GM18511 (cell line): ENCODE data around the gene HLCS.

ENCODE experiments used
- ATAC-seq: cut with Tn5 transposase; IDR thresholded peaks from one replicate; pipeline ENCODE4 v1.9.1; 2021; ENCODE audit warnings: mild to moderate bottlenecking, moderate library complexity; ENCODE audit not compliant: unreplicated experiment

The HLCS gene

DNA sequence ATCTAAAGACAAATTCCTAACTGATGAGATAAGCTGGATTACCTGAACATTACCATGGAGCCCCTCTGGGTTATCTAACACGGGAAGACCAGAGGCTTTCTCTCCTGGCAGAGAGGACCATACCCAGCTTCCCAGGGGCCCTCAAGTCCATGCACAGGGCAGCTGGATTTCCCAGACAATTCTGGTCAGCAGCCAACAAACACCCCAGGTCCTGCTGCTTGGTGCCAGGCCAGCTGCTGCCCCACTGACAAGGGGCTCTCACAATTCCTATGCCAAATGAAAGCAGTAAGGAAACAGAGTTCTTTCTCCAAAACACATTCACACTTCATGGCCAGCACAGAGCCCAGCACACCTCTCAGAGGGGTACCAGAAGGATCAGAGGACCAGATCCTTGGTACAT, 114.2 kb downstream of the HLCS start:
- ATAC-seq: no peak

DNA sequence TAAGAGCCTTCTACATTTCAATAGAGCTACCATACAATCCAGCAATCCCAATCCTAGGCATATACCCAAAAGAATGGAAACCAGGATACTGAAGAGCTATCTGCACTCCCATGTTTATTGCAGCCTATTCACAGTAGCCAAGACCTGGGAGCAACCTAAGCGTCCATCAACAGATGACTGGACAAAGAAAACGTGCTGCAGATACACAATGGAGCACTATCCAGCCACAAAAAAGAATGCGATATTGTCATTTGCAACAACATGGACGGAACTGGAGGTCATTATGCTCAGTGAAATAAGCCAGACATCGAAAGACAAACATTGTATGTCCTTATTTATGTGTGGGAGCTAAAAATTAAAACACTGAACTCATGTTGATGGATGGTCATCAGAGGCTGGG, 115.3 kb downstream of the HLCS start:
- ATAC-seq: no peak

DNA sequence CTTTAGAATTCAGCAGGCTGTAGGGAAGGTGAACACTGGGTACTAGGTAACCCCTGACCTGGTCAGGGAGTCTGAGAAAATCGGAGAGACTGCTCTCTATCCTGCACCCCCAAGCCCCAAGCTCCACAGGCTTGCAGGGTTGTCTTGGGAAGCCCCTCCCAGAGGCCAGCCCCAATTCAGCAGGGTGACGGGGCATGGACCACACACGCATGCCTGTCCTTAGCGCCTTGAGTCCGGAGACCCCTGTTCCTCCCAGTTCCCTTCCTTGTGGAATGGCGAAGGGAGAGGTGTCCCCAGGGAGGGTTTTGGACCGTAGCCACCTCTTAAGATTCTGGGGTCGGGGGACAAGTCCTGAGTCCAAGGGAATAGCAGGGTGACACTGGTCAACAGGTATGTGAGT, 116.1 kb downstream of the HLCS start:
- no peak for ATAC-seq

DNA sequence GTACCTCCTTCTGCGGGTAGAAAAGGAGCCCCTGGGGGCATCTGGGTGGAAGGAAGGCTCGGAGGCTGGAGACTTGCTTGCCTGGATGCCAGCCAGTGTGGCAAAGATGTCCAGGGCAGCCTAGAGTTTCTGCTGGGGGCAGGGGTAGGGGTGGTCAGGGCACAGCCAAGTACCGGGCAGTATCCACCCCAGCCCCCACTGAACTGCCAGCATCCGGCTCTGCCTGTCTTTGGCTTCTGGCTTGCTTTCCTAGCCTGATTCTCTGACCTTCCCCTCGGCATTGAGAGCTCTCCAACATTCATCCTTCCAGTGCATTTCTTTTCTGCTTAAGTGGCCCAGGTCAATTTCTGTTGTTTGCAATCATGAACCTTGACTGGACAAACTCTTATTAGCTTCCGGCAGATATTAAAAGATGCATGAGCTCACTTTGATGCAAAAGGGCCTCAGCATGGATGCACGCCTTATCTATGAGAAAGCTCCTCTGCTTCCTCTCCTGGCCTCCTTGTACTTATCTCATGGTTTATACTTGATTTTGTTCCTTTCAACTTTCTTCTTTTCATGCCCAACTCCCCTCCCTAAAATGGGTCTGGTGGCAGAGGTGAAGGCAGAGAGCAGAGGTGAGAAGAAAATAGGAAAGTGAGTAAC, 116.9 kb downstream of the HLCS start:
- ATAC-seq: no peak

DNA sequence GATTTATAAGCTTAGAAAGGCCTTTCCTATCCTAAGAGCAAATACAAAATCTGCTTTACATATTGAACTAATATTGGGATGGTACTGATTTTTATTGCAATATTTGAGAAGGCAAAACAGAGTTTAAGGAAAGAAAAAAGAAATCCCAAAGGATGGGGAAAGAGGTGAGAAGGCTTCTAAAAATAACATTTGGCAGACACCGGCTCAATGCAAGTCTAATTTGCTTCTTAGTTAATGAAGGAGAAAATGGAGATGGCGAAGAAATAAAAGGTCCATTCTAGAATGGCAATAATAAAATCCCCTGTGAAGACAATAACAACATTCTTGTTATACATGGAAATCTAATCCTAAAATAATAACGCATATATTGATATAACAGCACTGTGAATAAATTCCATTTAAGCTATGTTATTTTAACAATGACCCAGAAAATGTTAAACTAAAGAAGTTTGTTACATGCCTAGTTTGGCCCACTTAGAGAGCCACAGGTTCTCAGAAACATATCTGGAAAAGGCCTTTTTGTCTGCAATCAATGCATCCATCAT, 117.7 kb downstream of the HLCS start:
- ATAC-seq: no peak

DNA sequence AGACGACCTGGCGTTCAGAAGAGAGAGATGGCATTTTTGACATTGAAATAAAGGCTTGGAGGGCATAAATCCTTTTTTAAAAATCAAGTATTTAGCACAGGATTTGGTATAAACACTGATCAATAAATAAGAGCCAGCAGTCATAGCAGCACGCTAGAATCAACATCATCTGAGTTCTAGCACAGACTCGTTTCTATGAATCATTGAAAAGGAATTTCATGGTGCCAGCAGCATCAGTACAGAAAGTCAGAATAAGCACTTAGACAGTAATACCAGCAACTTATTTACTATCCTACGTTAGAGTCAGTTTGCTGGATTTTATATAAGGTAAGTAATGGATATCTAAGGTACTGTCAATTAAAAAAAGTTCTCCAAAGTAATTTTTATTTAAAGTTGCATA, 119.3 kb downstream of the HLCS start:
- no peak for ATAC-seq

DNA sequence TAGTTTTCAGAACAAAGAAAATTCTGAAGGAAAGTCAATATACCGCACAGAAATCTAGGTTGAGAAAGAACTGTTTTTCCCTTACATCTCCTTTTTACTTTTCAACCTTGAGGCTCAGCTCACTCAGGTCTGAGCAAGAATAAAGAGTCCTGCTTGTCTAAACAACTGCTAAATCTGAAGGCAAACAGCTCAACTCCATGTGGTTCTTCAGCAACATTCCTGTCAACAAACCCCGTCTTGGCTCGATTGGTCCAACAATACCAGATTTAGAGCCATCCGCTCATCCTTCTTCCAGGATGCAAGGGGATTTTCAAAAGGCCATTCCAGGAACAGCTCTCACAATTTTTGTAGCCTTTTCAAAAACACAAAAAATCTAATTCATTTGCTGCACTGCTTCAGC, 119.8 kb downstream of the HLCS start:
- no peak for ATAC-seq

DNA sequence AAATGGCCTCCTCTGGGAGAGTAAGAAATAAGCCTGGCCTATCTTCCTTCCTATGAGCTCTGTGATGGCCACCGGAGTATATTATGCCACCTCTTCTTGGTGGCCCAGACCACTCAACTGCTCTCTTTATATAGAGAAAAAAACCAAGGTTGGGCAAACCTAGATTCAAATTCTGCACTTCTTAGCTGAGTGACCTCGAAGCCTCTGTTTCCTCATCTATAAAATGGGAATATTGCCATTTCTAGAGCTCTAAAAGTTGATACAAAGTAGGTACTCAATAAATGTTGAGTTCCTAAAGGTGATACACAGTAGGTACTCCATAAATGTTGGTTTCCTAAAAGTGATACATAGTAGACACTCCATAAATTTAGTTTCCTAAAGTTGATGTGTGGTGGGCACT, 120.7 kb downstream of the HLCS start:
- ATAC-seq: no peak

DNA sequence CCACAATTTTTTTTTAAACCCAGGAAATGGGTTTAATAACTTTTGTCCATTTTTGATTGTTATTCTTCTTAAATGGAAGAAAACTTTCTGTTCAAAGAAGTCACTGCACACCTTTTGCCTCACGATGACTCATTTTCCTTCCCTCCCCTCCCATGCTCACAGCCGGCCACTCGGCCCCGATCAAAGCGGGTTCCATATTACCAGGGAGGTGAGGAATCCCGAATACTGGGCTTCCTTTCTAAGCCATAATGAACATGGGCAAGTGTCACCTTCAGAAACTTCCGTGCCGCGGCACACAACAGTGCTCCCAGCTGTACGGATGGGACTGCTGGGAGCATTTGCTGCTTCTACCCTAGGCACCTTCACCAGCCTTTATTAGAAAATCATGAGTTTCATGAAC, 121.4 kb downstream of the HLCS start:
- no peak for ATAC-seq

DNA sequence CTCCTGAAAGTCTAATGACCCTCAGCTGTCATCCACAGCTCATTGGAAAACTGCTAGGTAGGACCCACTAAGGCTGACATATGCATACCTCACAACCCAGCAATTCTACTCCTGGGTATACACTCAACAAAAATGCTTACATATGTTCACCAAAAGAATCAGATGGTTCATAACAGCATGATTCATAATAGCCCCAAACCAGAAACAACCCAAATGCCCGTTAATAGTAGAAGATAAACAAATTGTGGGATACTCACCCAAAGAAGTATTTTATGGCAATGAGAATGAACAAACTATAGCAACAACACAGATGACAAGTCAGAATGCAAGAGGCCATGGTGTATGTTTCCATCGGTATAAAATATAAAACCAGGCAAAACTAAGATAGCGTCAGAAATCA, 124.6 kb downstream of the HLCS start:
- ATAC-seq: no peak

DNA sequence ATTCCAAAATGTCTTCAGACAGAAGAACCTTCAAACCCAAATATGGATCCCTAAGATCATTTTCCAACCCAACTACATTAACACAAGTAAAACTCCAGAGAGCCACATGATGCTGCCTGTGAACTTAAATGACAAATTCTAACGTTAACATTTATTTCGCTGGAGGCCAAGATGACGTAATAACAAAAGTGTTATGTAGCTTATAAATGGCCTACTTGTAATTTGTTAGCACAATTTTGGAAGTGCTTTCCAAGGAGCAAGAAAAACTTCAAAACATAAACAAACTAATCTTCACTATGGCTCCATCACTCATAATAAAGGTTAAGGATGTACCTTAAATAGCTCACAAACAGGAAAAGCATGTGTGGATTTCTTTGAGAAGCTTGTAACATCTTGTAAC, 126.7 kb downstream of the HLCS start:
- ATAC-seq: no peak

DNA sequence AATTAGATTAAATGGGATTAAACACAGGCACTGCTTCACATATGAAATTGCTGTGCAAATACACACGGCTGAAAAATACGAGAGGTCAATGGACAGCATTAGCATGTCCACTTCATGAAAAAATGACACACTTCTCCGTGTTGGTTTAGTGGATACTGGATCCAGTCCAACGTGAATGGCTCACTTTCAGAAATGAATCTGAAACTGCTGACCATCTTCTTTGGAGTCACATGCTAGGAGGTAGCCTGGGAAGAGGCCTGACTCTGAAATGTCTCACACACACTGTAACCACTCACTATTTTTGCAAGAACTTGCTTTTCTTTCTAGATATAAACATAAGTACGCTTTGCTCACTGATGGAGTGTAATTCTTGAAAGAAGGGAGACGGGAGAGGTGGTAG, 127.3 kb downstream of the HLCS start:
- no peak for ATAC-seq

DNA sequence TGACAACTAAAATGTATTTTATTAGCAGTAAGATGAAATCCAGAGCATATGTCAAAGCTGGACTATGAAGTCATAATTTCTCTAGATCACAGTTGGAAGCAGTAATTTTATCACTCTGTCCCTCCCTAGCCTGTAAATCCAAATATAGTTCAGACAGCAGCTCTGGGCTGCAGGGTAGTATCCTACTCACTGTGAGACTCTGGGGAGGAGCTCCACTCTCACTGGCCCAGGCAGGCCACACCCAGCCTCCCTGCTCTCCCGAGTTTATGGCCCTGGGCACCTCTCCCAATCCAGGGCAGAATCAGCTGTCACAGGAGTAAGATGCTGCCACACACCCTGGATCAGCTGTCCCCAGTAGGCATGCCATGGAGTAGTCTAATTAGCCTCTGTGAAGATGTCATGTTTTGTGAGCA, 131.1 kb downstream of the HLCS start:
- no peak for ATAC-seq

DNA sequence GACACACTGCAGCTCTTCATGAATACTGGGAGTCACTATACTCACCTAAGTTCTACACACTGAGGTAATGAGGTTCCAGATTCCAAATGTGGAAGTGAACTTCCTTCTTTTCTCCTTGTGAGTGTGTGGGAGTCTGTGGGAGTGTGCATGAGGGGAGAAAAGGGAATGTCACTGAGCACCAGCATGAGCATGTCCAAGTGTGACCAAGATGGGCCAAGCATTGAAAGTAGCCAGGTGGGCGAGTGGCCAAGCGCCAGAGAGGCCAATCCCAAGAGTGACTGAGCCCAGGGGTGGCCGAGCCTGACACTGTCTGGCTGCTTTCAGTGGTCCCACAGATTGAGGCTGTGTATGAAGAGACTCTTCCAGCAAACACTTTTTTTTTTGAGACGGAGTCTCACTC, 132.3 kb downstream of the HLCS start:
- no peak for ATAC-seq

DNA sequence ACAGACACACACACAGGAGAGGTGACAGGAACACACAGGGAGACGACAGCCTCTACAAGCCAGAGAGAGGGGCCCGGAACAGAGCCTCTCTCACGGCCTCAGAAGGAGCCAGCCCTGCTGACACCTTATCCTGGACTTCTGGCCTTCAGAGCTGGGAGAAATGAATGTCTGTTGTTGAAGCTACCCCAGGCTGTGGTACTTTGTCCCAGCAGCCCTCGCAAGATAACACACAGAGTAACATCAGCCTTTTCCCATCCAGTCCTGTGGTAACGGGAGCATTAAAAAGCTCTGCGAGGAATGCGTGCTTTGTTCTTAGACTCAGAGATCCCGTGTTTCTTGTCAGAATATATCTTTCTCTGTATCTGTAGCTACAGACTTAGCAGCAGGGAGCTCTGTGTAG, 136.4 kb downstream of the HLCS start:
- no peak for ATAC-seq

DNA sequence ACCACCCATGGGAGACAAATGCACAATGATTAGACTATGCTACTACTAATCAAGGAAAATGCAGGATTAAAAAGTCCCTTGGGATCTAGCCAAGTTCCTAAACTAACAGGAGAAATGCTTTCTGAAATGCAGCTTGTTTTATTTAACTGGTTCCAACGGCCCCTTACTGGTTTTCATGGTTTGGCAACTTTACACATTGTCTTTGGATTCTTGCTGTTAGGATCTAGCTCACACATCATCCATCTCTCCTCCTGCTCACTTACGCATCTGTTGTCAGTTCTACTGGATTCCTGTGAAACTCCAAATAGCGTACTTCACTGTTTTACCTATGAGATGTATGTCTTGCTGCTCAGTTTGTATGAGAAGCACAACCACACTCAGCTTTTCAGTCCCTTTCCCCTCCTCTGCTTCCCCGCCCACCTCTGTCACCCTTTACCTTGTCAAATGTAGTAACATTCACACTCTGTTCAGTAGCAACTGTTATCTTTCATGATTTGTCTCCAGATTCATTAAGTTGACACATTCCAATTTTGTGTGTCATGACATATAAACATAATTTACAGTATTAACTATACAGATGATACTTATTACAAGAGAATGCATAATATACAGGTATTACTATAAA, 137.5 kb downstream of the HLCS start:
- ATAC-seq: no peak

DNA sequence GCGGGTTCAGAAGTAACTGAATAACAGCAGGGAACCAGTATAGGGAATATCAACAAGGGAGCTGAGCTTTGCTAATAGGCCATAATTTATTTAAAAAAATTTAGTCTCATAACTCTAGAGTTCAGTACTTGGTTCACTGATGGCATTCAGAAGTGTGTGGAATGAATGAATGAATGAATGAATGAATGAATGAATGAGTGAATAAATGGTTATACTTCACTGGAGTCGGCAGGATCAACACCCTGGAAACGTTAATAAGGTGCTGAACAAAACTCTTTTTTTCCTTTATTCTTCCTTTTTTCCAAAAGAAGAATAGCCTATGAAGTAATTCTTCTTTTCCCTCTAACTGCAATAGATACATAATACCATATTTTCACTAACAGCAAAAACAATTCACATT, 138.3 kb downstream of the HLCS start:
- no peak for ATAC-seq

DNA sequence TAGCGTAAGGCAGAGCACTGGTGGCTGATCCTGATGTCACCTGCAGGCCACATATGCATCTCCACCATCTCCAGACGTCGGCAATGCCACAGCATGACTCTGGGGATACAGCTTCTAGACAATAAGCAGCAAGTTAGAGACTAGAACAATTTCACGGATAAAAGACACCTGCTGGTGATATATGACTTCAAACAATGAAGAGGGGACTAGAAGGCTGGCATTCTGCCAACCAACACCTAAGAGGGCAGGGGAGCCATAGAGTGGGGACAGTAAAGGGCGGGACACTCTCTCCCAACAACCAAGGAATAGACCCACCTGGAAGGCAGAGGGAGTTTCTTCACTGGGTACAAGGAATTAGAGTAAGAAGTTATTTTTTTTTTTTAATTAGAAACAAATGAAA, 140.8 kb downstream of the HLCS start:
- ATAC-seq: no peak

DNA sequence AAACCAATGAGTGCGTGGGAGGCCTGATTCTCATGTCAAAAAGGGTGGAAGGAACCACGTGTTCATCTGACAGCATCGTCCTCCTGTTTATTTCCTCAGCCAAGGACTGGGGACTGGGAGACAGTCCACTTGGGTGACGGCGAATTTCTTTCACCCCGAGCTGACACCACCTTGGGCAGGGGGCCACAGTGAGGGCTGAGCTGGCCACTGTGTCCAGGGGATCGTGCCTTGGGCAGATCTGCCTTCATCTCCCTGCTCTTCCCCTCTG, 145.5 kb downstream of the HLCS start:
- no peak for ATAC-seq

DNA sequence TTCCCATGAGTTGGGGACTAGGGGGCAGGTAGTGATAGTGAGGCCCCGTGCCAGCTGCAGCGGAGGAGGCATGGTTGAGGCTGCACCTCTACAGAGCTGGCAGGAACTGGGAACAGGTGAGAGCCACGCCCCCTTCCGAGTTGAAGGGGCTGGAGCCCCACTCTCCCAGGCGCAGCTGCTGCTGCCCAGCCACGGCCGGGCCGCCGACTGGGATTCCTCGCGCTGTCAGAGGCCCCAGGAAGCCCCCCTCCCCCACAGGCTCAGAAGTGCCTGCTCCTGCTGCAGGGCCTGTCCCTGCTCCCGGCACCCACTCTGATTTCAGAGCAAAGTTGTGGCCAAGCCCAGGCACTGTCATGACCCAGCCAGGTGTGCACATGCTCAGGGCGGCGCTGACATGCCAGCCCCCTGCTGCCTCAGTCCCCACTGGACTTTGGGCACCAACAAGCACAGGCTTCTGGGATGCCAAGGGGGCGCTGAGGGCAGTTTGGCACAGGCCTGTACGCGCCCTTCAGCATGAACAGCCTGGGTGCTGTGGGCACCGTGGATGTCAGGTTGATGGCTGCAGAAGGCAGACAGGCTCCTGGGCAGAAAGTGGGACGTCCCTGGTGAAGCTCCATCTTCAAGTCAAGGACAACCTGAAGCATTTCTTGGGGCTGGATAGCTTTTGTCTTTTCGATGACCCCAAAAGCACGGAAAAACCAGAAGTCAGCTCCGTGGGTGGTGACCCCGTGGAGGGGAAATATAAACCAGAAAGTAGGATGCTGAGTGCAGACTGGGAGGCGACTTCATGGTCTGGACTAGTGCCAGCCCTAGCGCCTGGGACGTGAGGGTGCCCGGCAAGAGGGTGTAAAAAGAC, 146.1 kb downstream of the HLCS start:
- ATAC-seq: no peak

DNA sequence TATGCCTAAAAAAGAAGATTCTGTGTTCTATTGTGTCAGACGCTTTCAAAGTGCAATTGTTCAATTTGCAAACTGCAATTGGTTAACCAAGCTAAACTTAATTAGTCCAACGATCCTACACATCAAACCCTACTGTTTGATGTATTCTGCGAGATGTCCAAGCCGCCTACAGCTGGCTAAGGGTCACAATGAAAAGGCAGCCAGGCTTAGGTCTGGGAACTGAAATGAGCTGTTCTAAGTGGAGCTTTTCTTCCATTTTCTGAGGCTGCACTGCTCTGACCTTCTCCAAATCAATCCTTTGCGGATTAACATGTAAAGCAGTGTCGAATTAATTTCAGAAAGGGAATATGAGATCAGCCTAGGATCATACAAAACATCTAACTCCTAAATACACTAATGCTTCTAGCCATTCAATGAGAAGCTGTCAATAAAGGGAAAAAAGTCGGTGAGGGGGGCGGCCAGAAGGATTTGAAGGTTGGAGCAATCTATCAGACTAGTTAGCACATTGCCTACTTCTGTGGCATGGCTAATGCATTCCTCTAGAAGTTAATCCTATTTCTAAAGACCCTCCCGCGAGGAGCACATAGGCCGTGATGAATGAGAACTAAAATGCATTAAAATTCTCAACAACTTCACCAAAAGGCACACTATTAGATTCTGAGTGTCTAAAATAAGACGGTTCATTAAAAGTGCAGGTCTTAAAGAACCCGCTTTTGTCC, 148.6 kb downstream of the HLCS start:
- no peak for ATAC-seq
